ENCODE measurements around the gene FOSL1.

DNA sequence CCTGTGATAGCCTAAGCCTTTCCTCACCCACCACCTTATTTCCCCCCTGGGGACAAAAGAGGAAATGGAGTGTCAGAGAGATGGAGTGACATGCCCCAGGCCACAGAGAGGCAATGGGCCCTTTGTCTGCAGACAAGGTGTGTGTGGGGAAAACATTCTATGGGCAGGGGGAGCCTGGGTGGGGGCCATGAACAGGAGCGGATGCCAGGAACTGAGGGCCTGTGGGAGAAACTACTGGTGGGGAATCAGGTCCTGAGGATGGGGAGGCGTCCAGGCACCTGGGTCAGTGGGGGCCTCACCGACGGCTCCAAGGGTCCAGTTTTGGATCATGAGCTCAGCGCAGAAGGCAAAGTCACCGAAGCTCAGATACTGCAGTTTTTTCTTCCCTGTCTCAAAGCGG lies 15.0 kb downstream of the FOSL1 start:
- TF ChIP-seq, protein P1, sequence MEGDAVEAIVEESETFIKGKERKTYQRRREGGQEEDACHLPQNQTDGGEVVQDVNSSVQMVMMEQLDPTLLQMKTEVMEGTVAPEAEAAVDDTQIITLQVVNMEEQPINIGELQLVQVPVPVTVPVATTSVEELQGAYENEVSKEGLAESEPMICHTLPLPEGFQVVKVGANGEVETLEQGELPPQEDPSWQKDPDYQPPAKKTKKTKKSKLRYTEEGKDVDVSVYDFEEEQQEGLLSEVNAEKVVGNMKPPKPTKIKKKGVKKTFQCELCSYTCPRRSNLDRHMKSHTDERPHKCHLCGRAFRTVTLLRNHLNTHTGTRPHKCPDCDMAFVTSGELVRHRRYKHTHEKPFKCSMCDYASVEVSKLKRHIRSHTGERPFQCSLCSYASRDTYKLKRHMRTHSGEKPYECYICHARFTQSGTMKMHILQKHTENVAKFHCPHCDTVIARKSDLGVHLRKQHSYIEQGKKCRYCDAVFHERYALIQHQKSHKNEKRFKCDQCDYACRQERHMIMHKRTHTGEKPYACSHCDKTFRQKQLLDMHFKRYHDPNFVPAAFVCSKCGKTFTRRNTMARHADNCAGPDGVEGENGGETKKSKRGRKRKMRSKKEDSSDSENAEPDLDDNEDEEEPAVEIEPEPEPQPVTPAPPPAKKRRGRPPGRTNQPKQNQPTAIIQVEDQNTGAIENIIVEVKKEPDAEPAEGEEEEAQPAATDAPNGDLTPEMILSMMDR (IDR thresholded peaks at IDR 0.05; ENCODE audit: low read depth, low read length, missing input control) = no peak
- TF ChIP-seq RXRA (IDR thresholded peaks at IDR 0.05) (no peak), JUND (IDR thresholded peaks at IDR 0.05) (no peak), TAF1 (conservative IDR thresholded peaks at IDR 0.05) (no peak), GABPA (IDR thresholded peaks at IDR 0.05 in 1 of 2, conservative IDR thresholded peaks at IDR 0.05 in 1 of 2) (no peak), RAD21 (IDR thresholded peaks at IDR 0.05) (no peak), SP1 (IDR thresholded peaks at IDR 0.05) (no peak), EGR1 (IDR thresholded peaks at IDR 0.05; ENCODE audit: low read depth in 2 of 2) (no peak), YY1 (IDR thresholded peaks at IDR 0.05) (no peak), ZBTB33 (IDR thresholded peaks at IDR 0.05) (no peak)
- TF ChIP-seq, protein P2, sequence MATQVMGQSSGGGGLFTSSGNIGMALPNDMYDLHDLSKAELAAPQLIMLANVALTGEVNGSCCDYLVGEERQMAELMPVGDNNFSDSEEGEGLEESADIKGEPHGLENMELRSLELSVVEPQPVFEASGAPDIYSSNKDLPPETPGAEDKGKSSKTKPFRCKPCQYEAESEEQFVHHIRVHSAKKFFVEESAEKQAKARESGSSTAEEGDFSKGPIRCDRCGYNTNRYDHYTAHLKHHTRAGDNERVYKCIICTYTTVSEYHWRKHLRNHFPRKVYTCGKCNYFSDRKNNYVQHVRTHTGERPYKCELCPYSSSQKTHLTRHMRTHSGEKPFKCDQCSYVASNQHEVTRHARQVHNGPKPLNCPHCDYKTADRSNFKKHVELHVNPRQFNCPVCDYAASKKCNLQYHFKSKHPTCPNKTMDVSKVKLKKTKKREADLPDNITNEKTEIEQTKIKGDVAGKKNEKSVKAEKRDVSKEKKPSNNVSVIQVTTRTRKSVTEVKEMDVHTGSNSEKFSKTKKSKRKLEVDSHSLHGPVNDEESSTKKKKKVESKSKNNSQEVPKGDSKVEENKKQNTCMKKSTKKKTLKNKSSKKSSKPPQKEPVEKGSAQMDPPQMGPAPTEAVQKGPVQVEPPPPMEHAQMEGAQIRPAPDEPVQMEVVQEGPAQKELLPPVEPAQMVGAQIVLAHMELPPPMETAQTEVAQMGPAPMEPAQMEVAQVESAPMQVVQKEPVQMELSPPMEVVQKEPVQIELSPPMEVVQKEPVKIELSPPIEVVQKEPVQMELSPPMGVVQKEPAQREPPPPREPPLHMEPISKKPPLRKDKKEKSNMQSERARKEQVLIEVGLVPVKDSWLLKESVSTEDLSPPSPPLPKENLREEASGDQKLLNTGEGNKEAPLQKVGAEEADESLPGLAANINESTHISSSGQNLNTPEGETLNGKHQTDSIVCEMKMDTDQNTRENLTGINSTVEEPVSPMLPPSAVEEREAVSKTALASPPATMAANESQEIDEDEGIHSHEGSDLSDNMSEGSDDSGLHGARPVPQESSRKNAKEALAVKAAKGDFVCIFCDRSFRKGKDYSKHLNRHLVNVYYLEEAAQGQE (IDR thresholded peaks at IDR 0.05) = no peak
- TF ChIP-seq, protein P3, sequence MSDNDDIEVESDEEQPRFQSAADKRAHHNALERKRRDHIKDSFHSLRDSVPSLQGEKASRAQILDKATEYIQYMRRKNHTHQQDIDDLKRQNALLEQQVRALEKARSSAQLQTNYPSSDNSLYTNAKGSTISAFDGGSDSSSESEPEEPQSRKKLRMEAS (IDR thresholded peaks at IDR 0.05) = no peak

All from liver (tissue), 3 donors.